GM23248 (cell line): Measurements from ENCODE around the gene KCNAB1. TPM values are rescaled to one million over a fixed set of nuclear protein-coding genes. Genes with fewer than 3 reads are reported as not detected.
A peak's percentile ranks its signal among the peaks of the same experiment; 100 is the strongest.

Experiments used
- DNase-seq: peaks from one replicate; pipeline ENCODE4 v3.0.0-alpha.2; 2015
- H2AFZ ChIP-seq: fragments of 200-600 bp; sonication (generic); 2 replicates; pipeline ENCODE4 v1.6.1; 2016; ENCODE audit warnings: antibody characterized with exemption
- H3F3A ChIP-seq: fragments of 200-600 bp; sonication (generic); 2 replicates; pipeline ENCODE4 v1.6.1; 2016; ENCODE audit warnings: mild to moderate bottlenecking, antibody characterized with exemption, mixed run types; ENCODE audit not compliant: insufficient read depth
- H3K27ac ChIP-seq: fragments of 200-600 bp; sonication (generic); 2 replicates; pipeline ENCODE4 v1.5.1; 2016; ENCODE audit warnings: mild to moderate bottlenecking
- H3K27me3 ChIP-seq: fragments of 200-600 bp; sonication (generic); replicated peaks from 2 replicates; pipeline ENCODE4 v1.6.1; 2016; ENCODE audit warnings: mild to moderate bottlenecking; ENCODE audit not compliant: insufficient read depth
- H3K36me3 ChIP-seq: fragments of 200-600 bp; sonication (generic); 2 replicates; pipeline ENCODE4 v1.6.1; 2016; ENCODE audit warnings: low read depth, mild to moderate bottlenecking
- H3K4me1 ChIP-seq: fragments of 200-600 bp; sonication (generic); 2 replicates; pipeline ENCODE4 v1.6.1; 2016; ENCODE audit warnings: mild to moderate bottlenecking; ENCODE audit not compliant: insufficient read depth
- H3K4me2 ChIP-seq: fragments of 200-600 bp; sonication (generic); one replicate; pipeline ENCODE4 v1.6.1; 2016; ENCODE audit warnings: mild to moderate bottlenecking; ENCODE audit not compliant: unreplicated experiment
- H3K4me3 ChIP-seq: fragments of 200-600 bp; sonication (generic); 2 replicates; pipeline ENCODE4 v1.5.1; 2016; ENCODE audit warnings: mild to moderate bottlenecking
- H3K79me2 ChIP-seq: fragments of 200-600 bp; sonication (generic); 2 replicates; pipeline ENCODE4 v1.6.1; 2016; ENCODE audit warnings: mild to moderate bottlenecking; ENCODE audit not compliant: insufficient read depth
- H3K9ac ChIP-seq: fragments of 200-600 bp; sonication (generic); 2 replicates; pipeline ENCODE4 v1.6.1; 2016; ENCODE audit warnings: mild to moderate bottlenecking
- H3K9me2 ChIP-seq: fragments of 200-600 bp; sonication (generic); 2 replicates; pipeline ENCODE4 v1.6.1; 2016; ENCODE audit warnings: mixed run types, mild to moderate bottlenecking, moderate library complexity; ENCODE audit not compliant: insufficient read depth
- H3K9me3 ChIP-seq: fragments of 200-600 bp; sonication (generic); one replicate; pipeline ENCODE4 v1.6.1; 2017; ENCODE audit warnings: low read depth
- H4K20me1 ChIP-seq: fragments of 200-600 bp; sonication (generic); 2 replicates; pipeline ENCODE4 v1.6.0; 2016; ENCODE audit not compliant: insufficient read depth
- EZH2 ChIP-seq: fragments of 200-600 bp; sonication (generic); IDR thresholded peaks from 2 replicates; pipeline ENCODE4 v1.6.1; 2018; ENCODE audit warnings: antibody characterized with exemption, mild to moderate bottlenecking; ENCODE audit not compliant: insufficient read depth, poor library complexity, severe bottlenecking
- EZH2phosphoT487 ChIP-seq: fragments of 200-600 bp; sonication (generic); IDR thresholded peaks from 2 replicates; pipeline ENCODE4 v1.6.1; 2018; ENCODE audit warnings: antibody characterized with exemption, moderate library complexity, mild to moderate bottlenecking, low read depth; ENCODE audit not compliant: insufficient read depth
- WGBS, 2 experiments: methylation state at CpG; one replicate each; pipeline ENCODE4 v1.1.6; 2015 to 2017; ENCODE audit warnings: low lambda C conversion rate in 2 of 2, low coverage in 1 of 2; ENCODE audit errors: missing lambda C conversion rate in 2 of 2; 5-methylcytosine and 5-hydroxymethylcytosine counted together
- in situ Hi-C: fragments of 300-500 bp; cut with MboI; formaldehyde crosslinking; loops from 2 replicates; pipeline ENCODE4 v1.15.0; 2020
- polyA plus RNA-seq: library from polyadenylated mRNA; unstranded; fragments of >200 nt; fragmentation: Nextera tagmentation; extraction: Ambion mirVana; gene quantifications from 2 replicates; pipeline ENCODE4 v1.2.1, GENCODE V29; 2016
- total RNA-seq: library from RNA; depleted of rRNA; stranded (reverse); fragments of >200 nt; shearing (Covaris generic); gene quantifications from 2 replicates; pipeline ENCODE4 v1.2.3, GENCODE V29; 2014

The KCNAB1 gene
- total and polyA plus RNA-seq, 2 experiments from 2014 or later: 1.1 TPM; not detected in 1

DNA sequence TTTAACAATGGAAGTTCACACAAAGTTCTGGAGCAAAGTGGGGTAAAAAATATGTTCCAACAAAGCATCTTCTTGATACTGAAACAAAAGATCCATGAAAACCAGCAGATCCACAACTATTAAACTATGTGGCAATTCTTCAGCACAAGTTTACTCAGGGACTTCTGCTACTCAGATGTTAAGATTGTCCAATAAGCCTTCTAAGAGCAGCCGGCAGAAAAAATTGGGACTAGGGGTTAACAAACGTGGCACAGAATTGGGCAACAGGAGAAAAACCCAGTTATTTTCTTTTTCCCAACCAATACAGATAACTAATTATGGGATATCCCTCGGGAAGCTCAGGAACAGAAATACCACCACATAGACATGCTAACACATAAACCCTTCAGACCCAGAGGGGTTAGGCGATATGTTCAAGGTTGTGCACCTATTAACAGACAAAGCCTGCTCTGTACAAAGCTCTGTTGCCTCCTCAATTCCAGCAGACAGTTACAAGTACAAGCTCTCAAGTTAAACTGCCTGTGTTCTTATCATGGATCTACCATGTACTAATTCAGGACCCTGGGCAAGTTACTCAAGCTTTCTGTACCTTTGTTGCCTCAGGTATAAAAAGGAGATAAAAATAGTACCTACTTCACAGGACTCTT lies 427.8 kb downstream of the KCNAB1 start:
- Histone ChIP-seq H3K79me2 (peaks cover 100% of the 10 kb centered on the region), H3K9ac (peak overlapping the region; percentile 99; the same call in 1 of the 2 replicates), H3K36me3 (peaks cover 88% of the 10 kb centered on the region), H3K27ac (peak overlapping the region; percentile 98), H3K4me1 (peaks cover 80% of the 10 kb centered on the region), H3K4me2 (peak overlapping the region; percentile 92), H3F3A (peaks cover 97% of the 10 kb centered on the region), H3K9me2 (no peaks in the 10 kb centered on the region), H3K4me3 (no peak overlapping the region), H3K27me3 (no peaks in the 10 kb centered on the region), H4K20me1 (no peaks in the 10 kb centered on the region), H2AFZ (no peak overlapping the region), H3K9me3 (no peaks in the 10 kb centered on the region)
- no peak for TF ChIP-seq EZH2
- TF ChIP-seq EZH2phosphoT487: no peak
- in situ Hi-C loops: loop anchor here (10.0 to 25.0 kb wide), 2 partner anchors 539 to 587 kb away; no protein-coding TSS in a partner anchor
- DNase-seq: no peak
- 84 to 88% methylated on average over 4 of the region's 4 CpGs for WGBS, 2 experiments

GRCh38 chr3:156548902-156549301 lies 428.5 kb downstream of the KCNAB1 start:
- Histone ChIP-seq H3K4me1 (peaks cover 73% of the 10 kb centered on the region), H3K79me2 (peaks cover 100% of the 10 kb centered on the region), H2AFZ (no peak overlapping the region), H3K27ac (peak overlapping the region; percentile 98), H4K20me1 (no peaks in the 10 kb centered on the region), H3K36me3 (peaks cover 82% of the 10 kb centered on the region), H3K9ac (peak overlapping the region; percentile 99), H3K4me3 (peak overlapping the region; percentile 98; the same call in 1 of the 2 replicates), H3K4me2 (peak overlapping the region; percentile 92), H3K9me3 (no peaks in the 10 kb centered on the region), H3K27me3 (no peaks in the 10 kb centered on the region), H3F3A (peaks cover 97% of the 10 kb centered on the region), H3K9me2 (no peaks in the 10 kb centered on the region)
- TF ChIP-seq EZH2 (no peak), EZH2phosphoT487 (no peak)
- in situ Hi-C loops: loop anchor here (10.0 to 25.0 kb wide), 2 partner anchors 538 to 586 kb away; no protein-coding TSS in a partner anchor
- 72 to 76% methylated on average over 6 of the region's 6 CpGs for WGBS, 2 experiments
- no peak for DNase-seq

- Histone ChIP-seq H3K27ac (peak overlapping the region; percentile 98), H3K4me3 (peak overlapping the region; percentile 98), H3K79me2 (peaks cover 87% of the 10 kb centered on the region), H3K27me3 (no peaks in the 10 kb centered on the region), H3K36me3 (peaks cover 60% of the 10 kb centered on the region), H3K4me2 (peak overlapping the region; percentile 92), H3K4me1 (peaks cover 66% of the 10 kb centered on the region), H2AFZ (no peak overlapping the region), H3K9ac (peak overlapping the region; percentile 99), H3K9me3 (no peaks in the 10 kb centered on the region), H3K9me2 (no peaks in the 10 kb centered on the region), H4K20me1 (no peaks in the 10 kb centered on the region), H3F3A (peaks cover 79% of the 10 kb centered on the region)
- TF ChIP-seq EZH2phosphoT487 (no peak), EZH2 (no peak)
- in situ Hi-C loops: no loop called here
- WGBS, 2 experiments: 9 to 16% methylated on average over 4 of the region's 4 CpGs
- peak; percentile 85 for DNase-seq
Measured at GRCh38 chr3:156551261-156551660, 430.9 kb downstream of the KCNAB1 start.

DNA sequence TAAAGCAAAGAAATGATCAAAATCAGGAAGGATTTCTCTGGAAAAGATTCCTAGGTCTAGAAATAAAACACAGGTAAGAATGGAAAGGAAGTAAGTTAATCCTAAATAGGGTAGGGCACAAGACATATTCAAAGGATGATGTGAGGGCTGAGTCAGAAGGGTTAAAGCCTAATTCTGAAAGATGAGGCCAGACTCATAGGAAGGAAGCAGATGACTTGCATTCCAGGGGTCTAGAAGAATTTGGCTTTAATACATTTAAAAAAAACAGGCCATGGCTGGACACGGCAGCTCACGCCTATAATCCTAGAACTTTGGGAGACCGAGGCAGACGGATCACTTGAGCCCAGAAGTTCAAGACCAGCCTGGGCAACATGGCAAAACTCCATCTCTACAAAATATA lies 431.4 kb downstream of the KCNAB1 start:
- no peaks in the 10 kb centered on the region for H3K9me3 ChIP-seq
- no peak for TF ChIP-seq EZH2phosphoT487
- in situ Hi-C loops: no loop called here

GRCh38 chr3:156552973-156553372 lies 432.6 kb downstream of the KCNAB1 start:
- Histone ChIP-seq H3K9me3 (no peaks in the 10 kb centered on the region), H3K79me2 (peaks cover 70% of the 10 kb centered on the region), H4K20me1 (no peaks in the 10 kb centered on the region), H3K27me3 (no peaks in the 10 kb centered on the region), H3F3A (peaks cover 64% of the 10 kb centered on the region), H2AFZ (no peak overlapping the region), H3K27ac (peak overlapping the region; percentile 98), H3K4me3 (peak overlapping the region; percentile 98), H3K9me2 (no peaks in the 10 kb centered on the region), H3K4me2 (peak overlapping the region; percentile 92), H3K4me1 (peaks cover 52% of the 10 kb centered on the region), H3K36me3 (peaks cover 43% of the 10 kb centered on the region), H3K9ac (peak overlapping the region; percentile 99)
- in situ Hi-C loops: no loop called here
- 52 to 56% methylated on average over 2 of the region's 2 CpGs for WGBS, 2 experiments
- TF ChIP-seq EZH2phosphoT487 (no peak), EZH2 (no peak)
- DNase-seq: no peak

More for the DNA sequence above, 431.4 kb downstream of the KCNAB1 start:
- peaks cover 64% of the 10 kb centered on the region for H3K4me1 ChIP-seq
- H3K9me2 ChIP-seq: no peaks in the 10 kb centered on the region
- peak overlapping the region; percentile 92 for H3K4me2 ChIP-seq
- H4K20me1 ChIP-seq: no peaks in the 10 kb centered on the region
- H3K27ac ChIP-seq: peak overlapping the region; percentile 98
- no peak overlapping the region for H2AFZ ChIP-seq
- H3K27me3 ChIP-seq: no peaks in the 10 kb centered on the region
- 21 to 30% methylated on average over 4 of the region's 4 CpGs for WGBS, 2 experiments
- DNase-seq: peak; percentile 91
- H3K79me2 ChIP-seq: peaks cover 82% of the 10 kb centered on the region
- peaks cover 75% of the 10 kb centered on the region for H3F3A ChIP-seq
- peaks cover 55% of the 10 kb centered on the region for H3K36me3 ChIP-seq
- peak overlapping the region; percentile 98 for H3K4me3 ChIP-seq
- peak overlapping the region; percentile 99 for H3K9ac ChIP-seq
